Neural progenitor cell (in vitro differentiated cells): ENCODE measurements around the gene WIPF1.

Experiments used
- EZH2 ChIP-seq: fragments of 200-600 bp; sonication (generic); IDR thresholded peaks from 2 replicates; pipeline ENCODE4 v1.6.1; 2017; ENCODE audit warnings: antibody characterized with exemption, mild to moderate bottlenecking, moderate library complexity
- EZH2phosphoT487 ChIP-seq: fragments of 200-600 bp; sonication (generic); IDR thresholded peaks from 2 replicates; pipeline ENCODE4 v1.6.1; 2017; ENCODE audit warnings: antibody characterized with exemption
- TF ChIP-seq, protein P1 (sequence below): fragments of 200-600 bp; sonication (generic); IDR thresholded peaks from 2 replicates; pipeline ENCODE4 v1.5.1; 2017; ENCODE audit warnings: antibody characterized with exemption, mild to moderate bottlenecking

DNA sequence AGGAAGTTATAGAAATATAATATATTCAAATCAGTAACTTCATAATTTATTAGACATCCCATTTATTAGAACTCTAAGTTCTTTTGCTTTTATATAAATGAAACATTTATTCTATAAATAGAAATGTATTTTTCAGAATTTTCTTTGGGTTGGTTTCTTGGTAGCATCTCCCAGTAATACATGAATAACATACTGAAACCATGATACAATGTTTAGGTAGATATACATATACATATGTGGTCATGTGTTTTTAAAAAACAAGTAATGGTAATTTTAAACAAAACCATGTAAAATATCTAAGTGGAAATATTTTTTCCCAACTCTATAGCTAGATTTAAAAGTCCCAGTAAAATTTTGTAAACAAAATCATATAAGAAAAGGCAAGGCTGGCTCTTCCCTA is 36.9 kb downstream of the WIPF1 start:
- TF ChIP-seq, protein P1, sequence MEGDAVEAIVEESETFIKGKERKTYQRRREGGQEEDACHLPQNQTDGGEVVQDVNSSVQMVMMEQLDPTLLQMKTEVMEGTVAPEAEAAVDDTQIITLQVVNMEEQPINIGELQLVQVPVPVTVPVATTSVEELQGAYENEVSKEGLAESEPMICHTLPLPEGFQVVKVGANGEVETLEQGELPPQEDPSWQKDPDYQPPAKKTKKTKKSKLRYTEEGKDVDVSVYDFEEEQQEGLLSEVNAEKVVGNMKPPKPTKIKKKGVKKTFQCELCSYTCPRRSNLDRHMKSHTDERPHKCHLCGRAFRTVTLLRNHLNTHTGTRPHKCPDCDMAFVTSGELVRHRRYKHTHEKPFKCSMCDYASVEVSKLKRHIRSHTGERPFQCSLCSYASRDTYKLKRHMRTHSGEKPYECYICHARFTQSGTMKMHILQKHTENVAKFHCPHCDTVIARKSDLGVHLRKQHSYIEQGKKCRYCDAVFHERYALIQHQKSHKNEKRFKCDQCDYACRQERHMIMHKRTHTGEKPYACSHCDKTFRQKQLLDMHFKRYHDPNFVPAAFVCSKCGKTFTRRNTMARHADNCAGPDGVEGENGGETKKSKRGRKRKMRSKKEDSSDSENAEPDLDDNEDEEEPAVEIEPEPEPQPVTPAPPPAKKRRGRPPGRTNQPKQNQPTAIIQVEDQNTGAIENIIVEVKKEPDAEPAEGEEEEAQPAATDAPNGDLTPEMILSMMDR: no peak
- no peak for TF ChIP-seq EZH2
- TF ChIP-seq EZH2phosphoT487: no peak
